Muscle of leg (tissue), 11 donors: ENCODE results near the gene RBL2. TPM values are rescaled to one million over a fixed set of nuclear protein-coding genes. Genes with fewer than 3 reads are reported as not detected.
"Not testable (repeated sequence)": the region's sequence is repeated elsewhere in the genome, so short reads cannot be mapped to it uniquely, and the experiment has no call there.

Source experiments
- DNase-seq: peaks from one replicate; pipeline ENCODE4 v3.0.0; 2013
- H3K27ac ChIP-seq: one replicate; pipeline ENCODE4 v1.5.1; 2013; ENCODE audit warnings: mild to moderate bottlenecking, low read length, control low read depth
- H3K27me3 ChIP-seq: one replicate; pipeline ENCODE4 v1.6.1; 2013; ENCODE audit warnings: low read length; ENCODE audit not compliant: control insufficient read depth, insufficient read depth
- H3K36me3 ChIP-seq: one replicate; pipeline ENCODE4 v1.6.1; 2013; ENCODE audit warnings: low read length; ENCODE audit not compliant: control insufficient read depth, insufficient read depth
- H3K4me1 ChIP-seq: one replicate; pipeline ENCODE4 v1.6.1; 2013; ENCODE audit warnings: low read length; ENCODE audit not compliant: control insufficient read depth, insufficient read depth
- H3K4me3 ChIP-seq: one replicate; pipeline ENCODE4 v1.5.1; 2013; ENCODE audit warnings: low read length, control low read depth
- H3K9me3 ChIP-seq: replicated peaks from 2 replicates; pipeline ENCODE4 v1.6.1; 2013; ENCODE audit warnings: low read depth, low read length; ENCODE audit not compliant: control insufficient read depth
- WGBS: methylation state at CpG from one replicate; pipeline ENCODE4 v1.1.5; 2013; ENCODE audit warnings: missing lambda C conversion rate; ENCODE audit not compliant: insufficient coverage; 5-methylcytosine and 5-hydroxymethylcytosine counted together
- polyA plus RNA-seq, 8 donors: library from polyadenylated mRNA; unstranded; fragments of 120-200 nt; gene quantifications; one replicate each; pipeline versions ENCODE4 v1.2.1 to v1.2.3, GENCODE V29; 2013; ENCODE audit warnings: inconsistent platforms in 1 of 8, low replicate concordance in 1 of 8; ENCODE audit not compliant: insufficient read length in 8 of 8, insufficient read depth in 1 of 8
- total RNA-seq: library from RNA; stranded (reverse); fragments of 120-200 nt; gene quantifications from one replicate; pipeline ENCODE4 v1.2.4, GENCODE V29; 2013

RBL2 gene
- total and polyA plus RNA-seq, 9 donors = 33.5 to 54.1 (median 39.6) TPM

DNA sequence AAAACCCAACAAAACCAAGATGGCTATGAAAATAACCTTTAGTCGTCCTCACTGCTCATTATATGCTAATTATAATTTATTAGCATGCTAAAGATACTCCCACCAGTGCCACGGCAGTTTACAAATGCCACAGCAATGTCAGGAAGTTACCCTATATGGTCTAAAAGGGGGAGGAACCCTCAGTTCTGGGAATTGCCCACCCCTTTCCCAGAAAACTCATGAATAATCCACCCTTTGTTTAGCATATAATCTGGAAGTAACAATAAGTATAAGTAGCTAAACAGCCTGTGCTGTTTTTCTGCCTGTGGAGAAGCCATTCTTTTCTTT lies 14.9 kb upstream of the RBL2 start:
- H3K9me3 ChIP-seq, H3K4me3 ChIP-seq, DNase-seq, H3K27ac ChIP-seq, H3K36me3 ChIP-seq, H3K4me1 ChIP-seq, H3K27me3 ChIP-seq: not testable (repeated sequence)
- WGBS = no CpG with 5 or more reads among the region's 2 CpGs

DNA sequence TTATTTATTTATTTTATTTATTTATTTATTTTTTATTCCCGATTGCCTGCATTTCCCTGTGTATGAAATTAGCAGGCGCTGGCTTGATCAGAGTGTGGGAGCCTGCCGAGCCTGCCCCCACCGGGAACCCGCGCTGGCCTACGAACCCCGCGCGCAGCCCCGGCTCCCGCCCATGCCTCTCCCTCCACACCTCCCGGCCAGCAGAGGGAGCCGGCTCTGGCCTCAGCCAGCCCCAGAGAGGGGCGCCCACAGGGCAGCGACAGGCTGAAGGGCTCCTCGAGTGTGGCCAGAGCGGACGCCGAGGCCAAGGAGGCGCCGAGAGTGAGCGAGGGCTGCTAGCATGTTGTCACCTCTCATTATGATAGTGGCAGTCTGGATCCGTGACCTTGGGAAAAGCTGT lies 13.0 kb upstream of the RBL2 start:
- peaks cover 2% of the 10 kb centered on the region for H3K9me3 ChIP-seq
- H3K4me3 ChIP-seq = no peak overlapping the region
- no peaks in the 10 kb centered on the region for H3K27me3 ChIP-seq
- no peaks in the 10 kb centered on the region for H3K4me1 ChIP-seq
- H3K36me3 ChIP-seq = no peaks in the 10 kb centered on the region
- 100% methylated on average over 8 of the region's 24 CpGs for WGBS
- no peak overlapping the region for H3K27ac ChIP-seq
- no peak for DNase-seq

DNA sequence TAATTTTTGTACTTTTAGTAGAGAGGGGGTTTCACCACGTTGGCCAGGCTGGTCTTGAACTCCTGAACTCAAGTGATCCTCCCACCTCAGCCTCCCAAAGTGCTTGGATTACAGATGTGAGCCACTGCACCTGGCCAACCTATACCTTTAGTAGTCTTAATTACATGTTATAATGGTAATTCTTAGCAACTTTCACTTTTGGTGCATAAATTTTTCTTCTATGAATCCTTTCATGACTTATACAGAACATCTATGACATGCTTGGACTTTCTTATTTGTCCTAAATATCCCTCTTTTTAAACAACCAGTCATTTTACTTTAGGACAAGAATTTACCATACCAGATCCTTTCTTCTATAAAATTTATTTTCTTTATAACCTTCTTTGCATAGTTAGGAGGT lies 10.3 kb upstream of the RBL2 start:
- not testable (repeated sequence) for H3K4me3 ChIP-seq, H3K36me3 ChIP-seq, H3K27ac ChIP-seq, H3K4me1 ChIP-seq, DNase-seq, H3K27me3 ChIP-seq, H3K9me3 ChIP-seq
- no CpG with 5 or more reads among the region's 1 CpG for WGBS

DNA sequence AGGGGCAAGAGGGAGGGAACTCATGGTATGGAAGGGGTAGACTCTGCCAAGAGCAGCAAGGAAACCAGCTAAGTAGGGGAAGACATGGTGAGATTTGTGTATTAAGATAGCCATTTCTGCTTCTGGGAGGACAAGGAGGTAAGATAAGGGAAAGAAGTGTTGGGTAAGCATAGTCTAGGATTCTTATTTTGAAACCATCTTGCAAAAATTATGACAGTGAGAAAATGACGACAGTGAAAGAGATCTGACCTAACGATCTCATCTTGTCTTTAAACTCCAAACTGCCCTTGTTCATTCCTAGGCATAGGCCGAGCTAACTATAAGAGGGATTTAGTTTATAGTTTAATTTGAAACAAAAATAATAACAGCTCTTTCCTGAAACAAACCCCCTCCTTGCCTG lies 5.6 kb upstream of the RBL2 start:
- Histone ChIP-seq H3K9me3 (peaks cover 4% of the 10 kb centered on the region), H3K27ac (no peak overlapping the region), H3K4me1 (peaks cover under 1% of the 10 kb centered on the region), H3K36me3 (no peaks in the 10 kb centered on the region), H3K27me3 (no peaks in the 10 kb centered on the region), H3K4me3 (no peak overlapping the region)
- DNase-seq = no peak
- WGBS = no CpG with 5 or more reads among the region's 3 CpGs

DNA sequence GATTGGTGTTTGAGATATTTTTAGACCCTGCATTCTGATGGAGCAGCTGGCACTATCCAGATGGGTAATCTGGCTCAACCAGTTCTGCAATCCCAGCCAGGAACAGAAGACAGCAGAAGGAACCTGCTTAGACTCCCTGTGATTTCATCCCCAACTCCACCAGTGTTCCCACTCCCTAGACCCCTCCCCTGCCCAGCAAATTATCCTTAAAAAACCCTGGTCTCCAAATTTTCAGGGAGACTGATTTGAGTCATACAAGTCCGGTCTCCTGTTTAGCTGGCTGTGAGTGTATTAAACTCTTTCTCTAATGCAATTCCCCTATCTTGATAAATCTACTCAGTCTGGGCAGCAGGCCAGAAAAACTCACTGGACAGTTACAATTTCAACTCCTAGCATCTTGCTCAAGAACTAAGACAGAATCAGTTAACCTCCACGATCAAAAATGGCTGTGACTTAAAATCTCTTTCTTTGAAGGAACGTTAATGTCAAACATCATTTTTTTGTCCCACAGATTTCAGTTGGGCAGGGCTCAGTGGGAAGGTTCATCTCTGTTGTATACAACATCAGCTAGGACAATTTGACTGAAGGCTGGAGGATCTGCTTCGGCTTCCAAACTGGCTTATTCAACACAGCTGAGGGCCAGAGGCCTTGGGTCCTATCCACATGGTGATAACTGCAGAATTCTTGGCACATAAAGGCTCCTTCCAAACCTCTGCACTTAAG lies 4.9 kb upstream of the RBL2 start:
- Histone ChIP-seq H3K4me3 (no peak overlapping the region), H3K27me3 (no peaks in the 10 kb centered on the region), H3K4me1 (peaks cover 2% of the 10 kb centered on the region), H3K9me3 (peaks cover 4% of the 10 kb centered on the region), H3K36me3 (no peaks in the 10 kb centered on the region), H3K27ac (no peak overlapping the region)
- DNase-seq = peak; percentile 25
- WGBS = 63% methylated on average over 2 of the region's 4 CpGs

DNA sequence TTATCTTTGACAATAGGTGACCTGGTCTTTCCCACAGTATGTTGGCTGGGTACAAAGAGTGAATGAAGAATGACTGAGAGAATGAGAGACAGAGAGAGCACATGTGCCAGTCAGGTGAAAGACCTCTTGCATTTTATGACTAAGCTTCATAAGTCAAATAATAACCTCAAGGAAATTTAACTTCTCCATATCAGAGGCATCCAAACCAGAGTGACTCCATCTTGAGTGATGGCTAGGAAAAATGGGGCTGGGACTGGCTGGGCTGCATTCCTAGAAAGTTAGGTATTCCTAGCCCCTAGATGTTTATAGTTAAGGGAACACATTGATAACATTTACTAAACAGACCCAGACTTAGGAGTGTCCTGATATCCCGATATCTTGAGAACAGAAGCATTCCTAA lies 3.9 kb upstream of the RBL2 start:
- H3K27ac ChIP-seq = no peak overlapping the region
- DNase-seq = no peak
- H3K27me3 ChIP-seq = no peaks in the 10 kb centered on the region
- H3K4me1 ChIP-seq = peaks cover 2% of the 10 kb centered on the region
- peaks cover 2% of the 10 kb centered on the region for H3K9me3 ChIP-seq
- H3K36me3 ChIP-seq = no peaks in the 10 kb centered on the region
- WGBS = no CpG with 5 or more reads among the region's 1 CpG
- no peak overlapping the region for H3K4me3 ChIP-seq

DNA sequence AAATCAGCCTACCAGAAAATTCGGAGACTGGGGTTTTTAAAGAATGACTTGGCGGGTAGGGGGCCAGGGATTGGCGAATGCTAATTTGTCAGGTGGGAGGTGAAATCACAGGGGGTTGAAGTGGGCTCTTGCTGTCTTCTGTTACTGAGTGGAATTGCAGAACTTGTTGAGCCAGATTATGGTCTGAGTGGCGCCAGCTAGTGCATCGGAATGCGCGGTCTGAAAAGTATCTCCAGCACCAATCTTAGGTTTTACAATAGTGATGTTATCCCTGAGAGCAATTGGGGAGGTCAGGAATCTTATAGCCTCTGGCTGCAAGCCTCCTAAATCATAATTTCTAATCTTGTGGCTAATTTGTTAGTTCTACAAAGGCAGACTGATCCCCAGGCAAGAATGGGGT lies 762 bp upstream of the RBL2 start:
- Histone ChIP-seq H3K4me3 (no peak overlapping the region), H3K36me3 (no peaks in the 10 kb centered on the region), H3K9me3 (peaks cover 2% of the 10 kb centered on the region), H3K27ac (no peak overlapping the region), H3K4me1 (peaks cover 2% of the 10 kb centered on the region), H3K27me3 (no peaks in the 10 kb centered on the region)
- DNase-seq = no peak
- 76% methylated on average over 6 of the region's 7 CpGs for WGBS

DNA sequence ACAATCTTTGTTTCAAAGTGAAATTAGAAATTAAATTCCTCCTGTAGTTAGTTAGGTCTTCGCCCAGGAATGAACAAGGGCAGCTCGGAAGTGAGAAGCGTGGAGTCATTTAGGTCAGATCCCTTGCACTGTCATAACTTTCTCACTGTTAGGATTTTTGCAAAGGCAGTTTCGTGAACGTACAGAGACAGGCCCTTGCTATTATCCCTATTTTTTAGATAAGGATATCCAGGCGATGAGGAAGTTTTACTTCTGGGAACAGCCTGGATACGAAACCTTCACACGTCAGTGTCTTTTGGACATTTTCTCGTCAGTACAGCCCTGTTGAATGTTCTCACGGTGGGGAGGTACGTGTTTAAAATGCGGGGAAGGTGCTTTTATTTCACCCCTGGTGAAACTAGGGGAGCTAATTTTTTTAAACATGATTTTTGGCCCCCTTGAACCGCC lies 318 bp upstream of the RBL2 start:
- H3K27ac ChIP-seq = peak overlapping the region; percentile 16
- peaks cover 2% of the 10 kb centered on the region for H3K9me3 ChIP-seq
- no peaks in the 10 kb centered on the region for H3K27me3 ChIP-seq
- DNase-seq = no peak
- H3K36me3 ChIP-seq = no peaks in the 10 kb centered on the region
- peaks cover 2% of the 10 kb centered on the region for H3K4me1 ChIP-seq
- WGBS = 45% methylated on average over 4 of the region's 13 CpGs
- peak overlapping the region; percentile 90 for H3K4me3 ChIP-seq

DNA sequence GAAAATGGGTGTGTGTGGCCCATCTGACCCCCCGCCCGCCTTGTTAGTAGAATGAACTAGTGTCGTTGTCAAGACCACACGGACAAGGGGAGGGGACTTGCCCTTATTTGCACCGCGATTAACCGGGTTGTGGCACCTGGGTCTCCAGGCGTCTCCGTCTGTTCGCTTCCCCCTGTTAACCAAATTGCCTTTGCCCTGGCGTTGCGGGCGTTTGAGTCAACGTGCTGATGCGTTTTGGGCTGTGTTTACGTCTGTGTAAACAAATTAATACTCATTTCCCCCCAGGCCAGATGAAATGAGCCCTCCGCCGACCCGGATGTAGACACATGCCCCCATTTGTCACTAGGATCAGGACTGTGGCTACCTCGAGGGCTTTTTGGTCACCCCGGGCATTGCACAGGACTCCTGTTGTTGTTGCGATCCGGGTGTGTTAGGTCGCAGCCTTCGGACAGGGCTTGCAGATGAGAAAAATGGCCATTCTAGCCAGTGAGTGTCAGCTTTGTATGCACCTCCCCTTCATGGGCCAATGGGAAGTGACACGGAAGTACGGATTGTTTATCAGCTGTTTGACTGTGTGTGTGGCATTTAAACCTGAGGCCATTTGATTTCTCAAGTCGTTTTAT lies 906 bp downstream of the RBL2 start:
- under 1% methylated on average over 22 of the region's 28 CpGs for WGBS
- Histone ChIP-seq H3K27me3 (no peaks in the 10 kb centered on the region), H3K9me3 (no peaks in the 10 kb centered on the region), H3K4me3 (peak overlapping the region; percentile 90), H3K27ac (peak overlapping the region; percentile 95), H3K4me1 (peaks cover 2% of the 10 kb centered on the region), H3K36me3 (no peaks in the 10 kb centered on the region)
- DNase-seq = peak; percentile 95

DNA sequence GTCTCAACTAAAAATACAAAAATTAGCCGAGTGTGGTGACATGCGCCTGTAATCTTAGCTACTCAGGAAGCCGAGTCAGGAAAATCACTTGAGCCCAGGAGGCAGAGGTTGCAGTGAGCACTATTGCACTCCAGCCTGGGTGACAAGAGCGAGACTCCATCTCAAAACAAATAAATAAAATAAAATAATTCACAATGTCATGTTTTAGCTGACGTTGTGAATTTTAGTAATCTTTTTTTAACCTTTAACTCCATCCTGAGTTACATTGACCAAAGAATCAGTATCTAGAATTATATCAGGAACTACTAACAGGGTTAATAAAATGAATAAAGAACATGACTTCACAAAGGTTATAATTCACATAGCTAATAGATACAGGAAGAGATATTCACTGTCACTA lies 5.9 kb downstream of the RBL2 start:
- Histone ChIP-seq H3K4me3 (no peak overlapping the region), H3K4me1 (no peaks in the 10 kb centered on the region), H3K36me3 (peaks cover 9% of the 10 kb centered on the region), H3K27me3 (no peaks in the 10 kb centered on the region), H3K27ac (no peak overlapping the region), H3K9me3 (no peaks in the 10 kb centered on the region)
- DNase-seq = no peak
- no CpG with 5 or more reads among the region's 5 CpGs for WGBS
